Small intestine (tissue), 7 donors: ENCODE measurements around the gene ADAMTSL4. TPM values are rescaled to one million over a fixed set of nuclear protein-coding genes. Genes with fewer than 3 reads are reported as not detected.
A peak's percentile ranks its signal among the peaks of the same experiment; 100 is the strongest.
"Not testable (repeated sequence)": the region's sequence is repeated elsewhere in the genome, so short reads cannot be mapped to it uniquely, and the experiment has no call there.

Source experiments
- DNase-seq, 2 donors: peaks; one replicate each; pipeline versions ENCODE4 v3.0.0 to v3.0.0-alpha.2; 2013
- FAIRE-seq: peaks from 2 replicates; lab custom pipeline; 2012; peaks lifted over from hg19 to GRCh38; lab: Jason Lieb, UNC
- H3K27ac ChIP-seq, 3 donors: one replicate each; pipeline ENCODE4 v1.5.1; 2013; ENCODE audit warnings: low read length in 2 of 3, mild to moderate bottlenecking in 2 of 3, control low read depth in 1 of 3, inconsistent platforms in 1 of 3, low read depth in 1 of 3, moderate library complexity in 1 of 3
- H3K27me3 ChIP-seq, 3 donors: one replicate each; pipeline ENCODE4 v1.6.1; 2013; ENCODE audit warnings: low read length in 3 of 3, inconsistent platforms in 1 of 3; ENCODE audit not compliant: control insufficient read depth in 3 of 3, insufficient read depth in 3 of 3
- H3K36me3 ChIP-seq, 3 donors: one replicate each; pipeline ENCODE4 v1.6.1; 2013; ENCODE audit warnings: low read length in 3 of 3, inconsistent platforms in 1 of 3, low read depth in 1 of 3, mild to moderate bottlenecking in 1 of 3, moderate library complexity in 1 of 3; ENCODE audit not compliant: control insufficient read depth in 3 of 3, insufficient read depth in 2 of 3
- H3K4me1 ChIP-seq, 3 donors: one replicate each; pipeline ENCODE4 v1.6.1; 2013; ENCODE audit warnings: low read length in 2 of 3, inconsistent platforms in 1 of 3, low read depth in 1 of 3, mild to moderate bottlenecking in 1 of 3, moderate library complexity in 1 of 3; ENCODE audit not compliant: control insufficient read depth in 3 of 3, insufficient read depth in 2 of 3
- H3K4me3 ChIP-seq, 3 donors: one replicate each; pipeline ENCODE4 v1.5.1; 2013; ENCODE audit warnings: low read length in 3 of 3, control low read depth in 1 of 3, inconsistent platforms in 1 of 3, low read depth in 1 of 3, mild to moderate bottlenecking in 1 of 3, moderate library complexity in 1 of 3
- H3K9me3 ChIP-seq, 2 donors: one replicate each; pipeline ENCODE4 v1.6.1; 2013; ENCODE audit warnings: low read depth in 1 of 2, low read length in 1 of 2; ENCODE audit not compliant: control insufficient read depth in 2 of 2, insufficient read depth in 1 of 2
- WGBS, 3 donors: extraction: QIAGEN DNeasy Blood & Tissue Kit; methylation state at CpG; one replicate each; pipeline ENCODE4 v1.1.7; 2013; 5-methylcytosine and 5-hydroxymethylcytosine counted together
- polyA plus RNA-seq, 4 donors: library from polyadenylated mRNA; stranded (reverse) in 3 of 4; unstranded in 1 of 4; fragments of 200-250 nt in 3 of 4; fragments of 120-200 nt in 1 of 4; gene quantifications; one replicate each; pipeline versions ENCODE4 v1.2.1 to v1.2.3, GENCODE V29; 2013
- donor health status: healthy with polysubstance abuse.
- donor health status: control.
- donor health status: control.
- donor health status: Bipolar disorder and iron deficiency.
- donor health status: healthy.

Gene ADAMTSL4
- polyA plus RNA-seq, 4 donors = 0.27 to 16.1 (median 7.0) TPM

- FAIRE-seq (no peak), DNase-seq (no peak)
- Histone ChIP-seq H3K4me3 (peak overlapping the region in 1 of 3 donors; percentile 5), H3K4me1 (peaks cover 7 to 77% (median 39%) of the 10 kb centered on the region in 3 donors), H3K27ac (peak overlapping the region; percentile 68 to 100 (median 100)), H3K27me3 (no peaks in the 10 kb centered on the region), H3K36me3 (peaks cover 0 to 14% (median 0%) of the 10 kb centered on the region in 3 donors), H3K9me3 (no peaks in the 10 kb centered on the region)
- 69 to 82% (median 72%) methylated on average over 5 of the region's 5 CpGs for WGBS, 3 donors
Observed at GRCh38 chr1:150564051-150564991, 15.1 kb downstream of the ADAMTSL4 start.

GRCh38 chr1:150565240-150565991, 16.2 kb downstream of the ADAMTSL4 start:
- Histone ChIP-seq H3K27ac (peak overlapping the region in 2 of 3 donors; percentile 27 to 80), H3K36me3 (peaks cover 0 to 21% (median 0%) of the 10 kb centered on the region in 3 donors), H3K4me1 (peaks cover 7 to 80% (median 37%) of the 10 kb centered on the region in 3 donors)
- H3K9me3 ChIP-seq, FAIRE-seq, DNase-seq, H3K4me3 ChIP-seq, H3K27me3 ChIP-seq: not testable (repeated sequence)
- WGBS, 3 donors = 83 to 91% (median 83%) methylated on average over 14 of the region's 14 CpGs

GRCh38 chr1:150566589-150567340, 17.6 kb downstream of the ADAMTSL4 start:
- Histone ChIP-seq H3K27ac (peak overlapping the region; percentile 67 to 90 (median 85)), H3K36me3 (peaks cover 0 to 33% (median 0%) of the 10 kb centered on the region in 3 donors), H3K4me1 (peaks cover 4 to 72% (median 33%) of the 10 kb centered on the region in 3 donors), H3K27me3 (no peaks in the 10 kb centered on the region), H3K4me3 (no peak overlapping the region), H3K9me3 (no peaks in the 10 kb centered on the region)
- DNase-seq (no peak), FAIRE-seq (no peak)
- 75 to 89% (median 83%) methylated on average over 12 of the region's 12 CpGs for WGBS, 3 donors

- Histone ChIP-seq H3K27me3 (no peaks in the 10 kb centered on the region), H3K4me3 (peak overlapping the region in 1 of 3 donors; percentile 3), H3K27ac (peak overlapping the region; percentile 67 to 90 (median 85)), H3K36me3 (peaks cover 0 to 39% (median 0%) of the 10 kb centered on the region in 3 donors), H3K9me3 (no peaks in the 10 kb centered on the region), H3K4me1 (peaks cover 4 to 67% (median 33%) of the 10 kb centered on the region in 3 donors)
- DNase-seq (peak in 1 of 2 donors; percentile 63), FAIRE-seq (no peak)
- WGBS, 3 donors = 7 to 31% (median 22%) methylated on average over 3 of the region's 3 CpGs
Observed at GRCh38 chr1:150567341-150567716, 18.1 kb downstream of the ADAMTSL4 start.

GRCh38 chr1:150567717-150568593, 18.7 kb downstream of the ADAMTSL4 start:
- 2 to 5% (median 3%) methylated on average over 10 of the region's 10 CpGs for WGBS, 3 donors
- FAIRE-seq (no peak), DNase-seq (peak; percentile 81 to 92)
- H3K4me1 ChIP-seq = peaks cover 4 to 63% (median 32%) of the 10 kb centered on the region in 3 donors
- peak overlapping the region; percentile 81 to 90 (median 85) for H3K27ac ChIP-seq
- H3K36me3 ChIP-seq = peaks cover 0 to 42% (median 3%) of the 10 kb centered on the region in 3 donors
- H3K4me3 ChIP-seq = peak overlapping the region in 2 of 3 donors; percentile 3 to 29
- no peaks in the 10 kb centered on the region for H3K27me3 ChIP-seq
- no peaks in the 10 kb centered on the region for H3K9me3 ChIP-seq

GRCh38 chr1:150568594-150568966, 19.4 kb downstream of the ADAMTSL4 start:
- H3K27ac ChIP-seq = peak overlapping the region; percentile 81 to 90 (median 85)
- H3K36me3 ChIP-seq = peaks cover 4 to 46% (median 6%) of the 10 kb centered on the region in 3 donors
- H3K27me3 ChIP-seq = no peaks in the 10 kb centered on the region
- H3K9me3 ChIP-seq = no peaks in the 10 kb centered on the region
- H3K4me3 ChIP-seq = no peak overlapping the region
- peaks cover 4 to 56% (median 31%) of the 10 kb centered on the region in 3 donors for H3K4me1 ChIP-seq
- DNase-seq (no peak), FAIRE-seq (no peak)

GRCh38 chr1:150572918-150573647, 23.9 kb downstream of the ADAMTSL4 start:
- peak in 1 of 2 donors; percentile 24 for DNase-seq
- WGBS, 3 donors = 47 to 67% (median 51%) methylated on average over 4 of the region's 4 CpGs
- Histone ChIP-seq H3K27me3 (no peaks in the 10 kb centered on the region), H3K27ac (peak overlapping the region in 2 of 3 donors; percentile 2 to 80), H3K4me3 (no peak overlapping the region), H3K9me3 (no peaks in the 10 kb centered on the region), H3K36me3 (peaks cover 13 to 50% (median 16%) of the 10 kb centered on the region in 3 donors), H3K4me1 (peaks cover 3 to 38% (median 19%) of the 10 kb centered on the region in 3 donors)
- FAIRE-seq = no peak
